HG02943 (cell line): ENCODE measurements around the gene AIRE.
"Not testable (repeated sequence)": the region's sequence is repeated elsewhere in the genome, so short reads cannot be mapped to it uniquely, and the experiment has no call there.

Experiments
- ATAC-seq: cut with Tn5 transposase; IDR thresholded peaks from one replicate; pipeline ENCODE4 v1.9.1; 2021; ENCODE audit warnings: mild to moderate bottlenecking, low read depth, moderate library complexity; ENCODE audit not compliant: unreplicated experiment

Gene AIRE

DNA sequence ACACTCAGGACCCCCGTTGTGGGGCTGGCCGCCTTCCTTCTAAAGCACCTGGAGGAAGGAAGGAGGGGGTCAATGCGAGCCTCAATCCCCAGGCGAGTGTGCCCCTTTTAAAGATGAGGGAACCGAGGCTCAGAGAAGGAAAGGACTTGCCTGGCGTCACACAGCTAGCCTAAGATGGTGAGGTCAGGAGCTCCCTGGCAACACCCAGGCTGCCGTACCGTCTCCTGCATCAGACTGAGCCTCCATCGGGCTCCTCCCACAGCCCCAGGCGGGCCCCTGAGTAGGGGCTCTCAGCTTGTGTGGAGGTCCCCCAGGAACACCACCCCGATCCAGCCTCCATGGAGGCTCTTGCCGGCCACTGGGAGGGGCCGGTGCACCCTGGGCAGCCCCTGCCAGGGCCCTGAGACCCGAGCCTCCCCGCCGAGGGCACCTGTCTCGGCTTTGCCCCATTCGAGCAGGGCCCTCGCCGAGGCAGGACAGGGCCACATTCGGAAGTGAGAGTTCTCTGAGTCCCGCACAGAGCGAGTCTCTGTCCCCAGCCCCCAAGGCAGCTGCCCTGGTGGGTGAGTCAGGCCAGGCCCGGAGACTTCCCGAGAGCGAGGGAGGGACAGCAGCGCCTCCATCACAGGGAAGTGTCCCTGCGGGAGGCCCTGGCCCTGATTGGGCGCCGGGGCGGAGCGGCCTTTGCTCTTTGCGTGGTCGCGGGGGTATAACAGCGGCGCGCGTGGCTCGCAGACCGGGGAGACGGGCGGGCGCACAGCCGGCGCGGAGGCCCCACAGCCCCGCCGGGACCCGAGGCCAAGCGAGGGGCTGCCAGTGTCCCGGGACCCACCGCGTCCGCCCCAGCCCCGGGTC lies at the start of gene AIRE:
AIRE (plus strand) TSS at position 739 of the 855 bp plus-strand sequence. CDS start 131 bp downstream, outside the sequence.
- no peak for ATAC-seq

DNA sequence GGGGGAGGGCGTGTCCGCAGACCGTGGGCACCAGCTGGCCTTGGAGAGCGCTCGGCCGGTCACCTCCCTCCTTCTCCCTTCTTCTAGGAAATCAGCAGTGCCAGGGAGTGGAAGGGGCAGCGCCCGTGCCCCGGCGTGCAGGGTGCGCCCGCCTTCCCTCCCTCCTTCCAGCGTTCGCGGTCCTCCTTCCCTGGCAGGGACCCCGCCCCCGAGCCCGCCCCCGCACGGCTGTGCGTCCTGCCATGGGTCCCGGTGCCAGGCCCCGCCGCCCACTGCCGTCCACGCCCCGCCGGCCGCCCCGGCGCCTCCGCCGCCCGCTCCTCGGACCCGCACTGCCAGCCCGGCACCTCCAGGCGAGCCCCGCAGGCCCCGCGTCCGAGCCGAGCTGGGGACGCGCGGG lies 45.3 kb upstream of the AIRE start:
- ATAC-seq = not testable (repeated sequence)

GRCh38 chr21:44240842-44241241 lies 44.8 kb upstream of the AIRE start, which contains the start of gene ICOSLG:
Gene ICOSLG (minus strand): TSS chr21:44240943. CDS start chr21:44240817, 126 bp downstream.
- not testable (repeated sequence) for ATAC-seq

GRCh38 chr21:44241281-44241680 lies 44.4 kb upstream of the AIRE start:
- not testable (repeated sequence) for ATAC-seq

DNA sequence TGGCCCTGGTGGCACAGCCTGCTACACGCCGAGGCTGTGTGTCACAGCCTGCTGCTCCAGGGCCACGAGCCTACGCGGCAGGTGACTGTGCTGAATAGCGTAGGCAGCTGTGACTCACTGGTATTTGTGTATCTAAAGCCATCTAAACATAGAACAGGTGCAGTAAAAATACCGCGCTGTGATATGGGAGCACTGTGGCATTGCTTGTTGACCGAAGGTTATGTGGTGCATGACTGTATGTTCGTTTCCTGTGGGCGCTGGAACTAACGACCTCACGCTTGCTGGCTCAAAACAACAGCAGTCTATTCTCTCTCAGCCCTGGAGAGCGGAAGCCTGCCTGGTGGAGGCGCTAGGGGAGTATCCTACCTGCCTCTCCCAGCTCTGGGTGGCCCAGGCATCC lies 41.7 kb upstream of the AIRE start:
- ATAC-seq = not testable (repeated sequence)

GRCh38 chr21:44247904-44248303 lies 37.8 kb upstream of the AIRE start:
- not testable (repeated sequence) for ATAC-seq

DNA sequence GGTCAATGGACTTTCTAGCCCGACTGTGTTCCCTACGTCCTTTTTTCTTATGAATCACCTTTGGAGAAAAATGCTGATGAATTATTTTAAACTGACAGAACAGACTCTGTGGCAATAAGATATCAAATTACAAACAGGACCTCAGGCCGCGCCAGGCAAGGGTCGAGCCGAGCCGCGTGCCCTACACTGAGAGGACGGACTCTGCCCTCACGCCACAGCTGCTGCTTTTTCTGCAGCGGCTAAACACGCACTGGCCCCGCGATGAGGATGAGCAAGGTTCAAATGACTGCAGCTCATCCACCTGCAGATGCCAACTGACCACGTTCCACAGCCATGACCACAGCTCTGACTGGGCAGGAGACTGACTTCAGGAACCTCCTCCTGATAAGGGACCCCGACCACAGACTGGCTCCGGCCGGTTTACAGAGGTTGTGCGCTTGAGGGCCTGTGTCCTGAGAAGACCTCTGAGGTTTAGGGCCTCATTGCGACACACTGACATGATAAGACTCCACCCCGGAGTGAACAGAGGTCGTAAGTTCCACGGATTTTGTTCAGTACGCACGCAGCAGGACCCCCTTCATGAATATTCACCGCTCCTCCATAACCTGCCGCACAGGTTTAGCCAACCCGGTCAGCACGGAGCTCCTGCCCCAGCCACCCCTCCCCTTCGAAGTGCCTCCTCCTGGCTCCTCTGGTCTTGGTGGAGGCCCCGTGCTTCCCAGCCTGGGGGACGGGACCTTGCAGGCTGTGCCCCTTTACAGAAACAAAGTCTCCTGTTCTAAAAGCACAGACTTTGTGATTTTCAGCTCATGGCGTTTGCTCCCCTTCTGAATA lies 36.3 kb upstream of the AIRE start:
- not testable (repeated sequence) for ATAC-seq

DNA sequence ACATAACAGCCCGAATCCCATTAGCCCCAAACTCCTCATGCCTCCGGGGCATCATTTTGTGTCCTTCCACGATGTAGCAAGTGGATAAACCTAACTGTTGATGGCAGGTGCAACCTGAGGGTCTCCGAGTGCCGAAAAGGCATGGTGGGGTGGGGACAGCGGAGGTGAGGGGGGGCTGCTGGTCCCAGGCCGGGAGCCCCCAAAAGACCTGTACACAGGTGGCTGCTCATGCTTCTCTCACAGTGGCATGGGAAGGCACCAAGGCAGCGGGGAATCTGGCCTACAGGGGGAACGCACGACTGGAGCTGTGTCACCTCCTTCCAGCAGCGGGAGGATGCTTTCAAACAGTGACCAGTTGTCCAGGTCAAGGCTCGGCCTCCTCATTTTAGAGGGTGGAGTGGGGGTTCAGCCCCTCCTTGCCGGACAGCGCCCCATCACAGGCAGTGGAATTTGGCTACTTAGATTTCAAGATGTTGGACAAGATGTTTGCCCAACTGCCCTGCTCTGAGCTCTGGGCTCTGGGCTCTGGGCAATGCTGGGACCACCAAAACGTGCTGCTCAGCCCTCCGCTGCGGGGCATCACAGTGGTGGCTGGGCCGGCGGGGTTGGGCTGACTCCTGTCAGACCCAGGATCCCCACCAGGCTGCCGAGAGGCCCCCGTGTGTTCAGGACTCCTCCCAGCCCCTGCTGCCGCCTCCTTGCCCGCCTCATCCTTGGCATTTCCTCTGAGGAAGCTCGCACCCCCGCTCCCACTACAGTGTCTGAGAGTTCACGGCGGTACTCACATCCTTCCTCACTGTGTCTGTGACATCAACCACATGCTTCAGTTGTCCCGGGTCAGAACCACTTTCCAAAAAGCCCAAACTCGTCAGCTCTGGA lies 31.6 kb upstream of the AIRE start:
- ATAC-seq = no peak

GRCh38 chr21:44255511-44255981 lies 30.1 kb upstream of the AIRE start:
- ATAC-seq = no peak

DNA sequence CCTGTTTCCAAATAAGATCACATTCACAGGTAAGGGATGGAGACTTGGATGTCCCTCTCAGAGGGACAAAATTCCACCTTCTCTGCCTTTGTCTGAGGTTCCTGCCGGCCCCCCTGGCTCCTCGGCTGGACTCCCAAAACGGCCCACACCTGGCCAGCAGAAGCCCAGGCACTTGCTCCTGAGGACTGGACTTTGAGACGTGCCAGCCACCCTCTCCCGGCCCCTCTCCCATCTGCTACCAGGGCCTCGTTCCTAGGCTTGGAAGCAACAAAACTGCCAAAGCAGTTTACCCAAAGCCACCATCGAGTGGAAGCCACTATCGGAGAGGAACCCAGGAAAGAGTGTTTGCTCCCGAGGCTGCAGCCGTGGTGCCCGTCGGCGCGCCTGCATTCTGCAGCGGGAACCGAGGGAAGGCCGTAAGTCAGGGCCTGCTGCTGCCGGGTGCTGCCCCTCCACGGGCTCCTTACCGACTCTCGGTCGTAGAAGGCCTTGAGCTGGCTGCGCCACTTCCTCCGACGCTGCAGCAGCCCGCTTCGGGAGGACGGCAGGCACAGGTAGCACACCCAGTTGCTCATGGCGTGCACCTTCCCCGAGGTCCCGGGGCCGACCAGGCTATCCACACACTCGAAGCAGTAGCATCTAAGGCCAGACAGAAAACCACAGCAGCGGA lies 27.5 kb upstream of the AIRE start:
- no peak for ATAC-seq

GRCh38 chr21:44259082-44259705 lies 26.5 kb upstream of the AIRE start:
- no peak for ATAC-seq

DNA sequence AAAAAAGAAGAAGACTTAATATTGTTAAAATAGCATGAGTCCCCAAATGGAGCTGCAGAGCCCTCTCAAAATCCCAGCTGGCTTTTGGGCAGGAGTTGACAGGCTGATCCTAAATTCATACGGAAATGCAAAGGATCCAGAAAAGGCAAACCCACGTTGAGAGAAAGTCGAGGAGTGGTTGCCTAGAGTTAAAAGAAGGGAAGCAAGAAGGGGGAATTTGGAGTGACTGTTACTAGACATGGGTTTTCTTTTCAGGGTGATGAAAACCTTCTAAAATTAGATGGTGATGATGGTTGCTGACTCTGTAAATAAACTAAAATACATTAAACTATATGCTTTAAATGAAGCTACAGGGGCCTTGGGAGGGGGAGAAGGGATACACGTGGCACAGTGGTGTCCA lies 25.6 kb upstream of the AIRE start:
- ATAC-seq = no peak

DNA sequence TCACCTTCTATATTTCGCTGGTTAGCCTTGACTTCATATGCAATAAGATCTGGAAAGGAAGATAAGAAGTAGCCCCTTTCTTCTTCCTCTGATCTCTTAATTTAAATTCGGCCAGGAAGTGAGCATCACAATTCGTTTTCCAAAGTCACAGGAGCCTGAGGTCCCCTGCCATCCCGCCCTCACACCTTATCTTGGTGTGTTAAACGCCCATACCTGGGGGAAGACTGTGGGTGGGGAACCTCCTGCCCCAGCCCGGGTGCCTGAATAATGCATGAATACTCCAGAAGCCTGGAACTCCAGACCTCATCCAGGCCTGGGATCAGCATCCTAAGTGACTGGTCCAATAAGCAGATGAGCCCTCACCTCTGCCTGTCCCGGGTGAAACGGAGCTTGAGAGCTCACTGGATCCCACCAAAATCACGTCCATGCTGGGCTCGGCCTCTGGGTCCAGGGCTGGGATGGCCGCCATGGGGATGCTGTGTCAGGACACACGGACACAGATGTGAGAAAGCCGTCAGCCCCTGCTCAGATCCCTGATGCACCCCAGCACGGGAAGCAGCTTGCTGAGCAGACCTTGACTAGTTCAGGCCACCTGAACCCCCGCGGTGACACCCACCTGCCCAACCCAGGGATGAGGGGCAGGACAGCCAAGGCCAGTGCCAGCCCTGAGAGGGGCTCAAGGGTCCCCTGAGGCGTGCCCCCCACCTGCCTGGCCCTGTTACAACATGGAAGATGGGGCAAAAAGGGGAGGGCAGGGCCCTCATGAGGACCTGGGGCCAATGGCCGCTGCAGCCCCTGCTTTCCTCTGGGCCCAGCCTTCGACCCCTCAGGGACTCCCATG lies 24.7 kb upstream of the AIRE start:
- no peak for ATAC-seq

DNA sequence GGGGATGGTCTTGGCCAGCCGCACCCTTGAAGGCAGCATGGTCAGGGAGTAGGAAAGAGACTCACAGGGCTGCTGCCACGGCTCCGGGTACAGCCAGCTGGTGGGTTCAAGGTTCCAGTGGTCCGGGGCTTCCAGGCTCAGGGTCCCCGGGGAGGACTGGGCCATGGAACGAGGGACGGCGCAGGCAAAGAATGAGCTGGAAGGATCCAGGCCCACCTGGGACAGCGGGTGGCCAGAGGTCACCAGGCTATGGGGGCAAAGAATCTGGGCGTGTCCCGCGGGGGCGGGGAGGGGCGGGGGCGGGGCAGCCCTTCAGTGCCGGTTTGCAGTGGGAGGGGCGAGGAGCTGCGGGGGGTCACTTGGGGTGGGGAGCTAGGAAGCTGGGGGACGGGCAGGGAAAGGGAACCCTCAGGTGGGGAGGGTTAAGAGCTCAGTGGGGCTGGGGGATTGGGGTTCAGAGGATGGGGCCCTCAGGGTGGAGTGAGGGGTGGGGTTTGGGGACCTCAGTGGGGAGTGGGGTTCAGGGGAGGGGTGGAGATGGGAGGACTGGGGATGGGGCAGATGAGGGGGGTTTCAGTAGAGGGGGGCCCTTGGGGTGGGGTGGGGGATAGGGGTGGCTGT lies 23.9 kb upstream of the AIRE start, which contains the start of gene DNMT3L:
DNMT3L (minus strand) TSS at position 223 of the 621 bp plus-strand sequence. CDS start 638 bp downstream, outside the sequence.
- no peak for ATAC-seq

DNA sequence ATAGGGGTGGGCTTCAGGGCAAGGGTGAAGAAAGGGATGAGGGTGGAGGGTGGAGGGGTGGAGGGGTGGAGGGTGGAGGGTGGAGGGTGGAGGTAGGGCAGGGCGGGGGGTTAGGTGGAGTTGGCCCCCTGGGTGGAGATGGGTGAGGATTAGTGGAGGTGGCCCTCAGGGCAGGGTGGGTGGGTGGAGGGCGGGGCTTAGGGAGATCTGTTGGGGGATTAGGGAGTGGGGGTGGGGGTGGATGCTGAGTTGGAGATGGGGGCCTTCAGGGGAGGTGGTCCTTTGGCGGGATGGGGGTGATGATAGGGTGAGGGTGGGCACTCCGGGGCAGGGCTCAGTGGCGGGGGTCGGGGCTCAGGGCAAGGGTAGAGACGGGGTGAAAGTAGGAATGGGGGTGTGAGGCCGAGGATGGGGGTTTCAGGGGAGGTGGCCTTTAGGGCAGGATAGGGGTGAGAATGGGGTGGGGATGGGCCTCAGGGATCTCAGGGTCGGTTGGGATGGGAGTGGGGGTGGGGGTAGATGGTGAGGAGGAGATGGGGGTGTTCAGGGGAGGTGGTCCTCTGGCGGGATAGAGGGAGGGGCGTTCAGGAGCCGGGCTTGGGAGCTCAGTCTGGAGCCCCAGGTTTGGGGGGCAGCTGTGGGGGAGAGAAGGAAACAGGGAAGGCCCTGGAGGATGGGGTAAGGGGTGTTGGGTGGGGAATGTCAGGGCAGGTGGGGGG lies 23.2 kb upstream of the AIRE start:
- ATAC-seq = no peak

- no peak for ATAC-seq
Measured at GRCh38 chr21:44263221-44263760, 22.4 kb upstream of the AIRE start.

GRCh38 chr21:44263768-44264167 lies 21.9 kb upstream of the AIRE start:
- ATAC-seq = no peak
